Lower leg skin (tissue), 4 donors: Measurements from ENCODE around the gene IL10RA. TPM values are rescaled to one million over a fixed set of nuclear protein-coding genes. Genes with fewer than 3 reads are reported as not detected.
A peak's percentile ranks its signal among the peaks of the same experiment; 100 is the strongest.
"Not testable (repeated sequence)": the region's sequence is repeated elsewhere in the genome, so short reads cannot be mapped to it uniquely, and the experiment has no call there.

ENCODE experiments used
- DNase-seq, 2 donors: peaks; one replicate each; pipeline ENCODE4 v3.0.0-alpha.2; 2019; ENCODE audit warnings: low spot score in 2 of 2
- H3K4me3 ChIP-seq: fragments of 200-600 bp; sonication (generic); 2 replicates; pipeline ENCODE4 v1.5.1; 2017; ENCODE audit warnings: mild to moderate bottlenecking, low read depth; ENCODE audit not compliant: poor library complexity, severe bottlenecking
- POLR2A ChIP-seq, 2 donors: fragments of 450-650 bp; IDR thresholded peaks; one replicate each; pipeline ENCODE4 v1.6.1; 2016 to 2017; ENCODE audit warnings: antibody characterized with exemption in 2 of 2, mild to moderate bottlenecking in 1 of 2, moderate library complexity in 1 of 2
- WGBS, 2 donors: methylation state at CpG; one replicate each; pipeline ENCODE4 v1.1.5; 2018; 5-methylcytosine and 5-hydroxymethylcytosine counted together
- intact Hi-C: fragments of 100-400 bp; cut with DNase I; formaldehyde crosslinking; loops from one replicate; pipeline ENCODE4 v1.15.0; 2023; ENCODE audit warnings: low total_unique reads
- total RNA-seq, 4 donors: library from RNA; depleted of rRNA; stranded (reverse); fragments of >200 nt; gene quantifications; one replicate each; pipeline ENCODE4 v1.1.0, GENCODE V29; 2016
- TF ChIP-seq, protein P1 (sequence below), 3 donors: fragments of 450-650 bp; IDR thresholded peaks; one replicate each; pipeline ENCODE4 v1.5.1; 2016; ENCODE audit warnings: antibody characterized with exemption in 3 of 3, mild to moderate bottlenecking in 3 of 3, moderate library complexity in 2 of 3

Gene IL10RA
- total RNA-seq, 4 donors from 2014 or later, result 5.7 to 14.9 (median 8.1) TPM

DNA sequence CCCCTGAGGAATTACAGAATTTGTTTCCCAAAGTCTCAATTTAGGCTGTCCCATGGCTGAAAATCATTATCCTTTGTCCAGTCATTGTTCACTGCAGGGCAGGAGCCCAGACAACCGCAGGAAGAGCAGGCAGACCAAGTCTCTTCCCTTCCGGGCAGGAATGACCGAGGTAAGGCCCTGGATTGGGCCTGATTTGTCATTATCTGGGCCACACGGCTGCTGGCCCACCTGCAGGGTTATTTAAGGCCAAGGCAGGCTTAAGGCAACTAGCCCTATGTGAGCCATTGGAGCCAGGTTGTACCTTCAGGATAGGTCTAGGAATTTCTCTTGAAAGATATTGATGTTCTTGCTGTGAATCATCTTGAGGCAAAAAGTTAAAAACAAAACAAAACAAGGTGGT lies 9.7 kb upstream of the IL10RA start:
- DNase-seq, result no peak
- TF ChIP-seq, protein P1, sequence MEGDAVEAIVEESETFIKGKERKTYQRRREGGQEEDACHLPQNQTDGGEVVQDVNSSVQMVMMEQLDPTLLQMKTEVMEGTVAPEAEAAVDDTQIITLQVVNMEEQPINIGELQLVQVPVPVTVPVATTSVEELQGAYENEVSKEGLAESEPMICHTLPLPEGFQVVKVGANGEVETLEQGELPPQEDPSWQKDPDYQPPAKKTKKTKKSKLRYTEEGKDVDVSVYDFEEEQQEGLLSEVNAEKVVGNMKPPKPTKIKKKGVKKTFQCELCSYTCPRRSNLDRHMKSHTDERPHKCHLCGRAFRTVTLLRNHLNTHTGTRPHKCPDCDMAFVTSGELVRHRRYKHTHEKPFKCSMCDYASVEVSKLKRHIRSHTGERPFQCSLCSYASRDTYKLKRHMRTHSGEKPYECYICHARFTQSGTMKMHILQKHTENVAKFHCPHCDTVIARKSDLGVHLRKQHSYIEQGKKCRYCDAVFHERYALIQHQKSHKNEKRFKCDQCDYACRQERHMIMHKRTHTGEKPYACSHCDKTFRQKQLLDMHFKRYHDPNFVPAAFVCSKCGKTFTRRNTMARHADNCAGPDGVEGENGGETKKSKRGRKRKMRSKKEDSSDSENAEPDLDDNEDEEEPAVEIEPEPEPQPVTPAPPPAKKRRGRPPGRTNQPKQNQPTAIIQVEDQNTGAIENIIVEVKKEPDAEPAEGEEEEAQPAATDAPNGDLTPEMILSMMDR (IDR thresholded peaks at IDR 0.05), result no peak
- no peak for TF ChIP-seq POLR2A (IDR thresholded peaks at IDR 0.05)
- intact Hi-C loops, result no loop called here
- no peak overlapping the region for H3K4me3 ChIP-seq
- WGBS, 2 donors, result 81 to 85% methylated on average over 4 of the region's 4 CpGs

DNA sequence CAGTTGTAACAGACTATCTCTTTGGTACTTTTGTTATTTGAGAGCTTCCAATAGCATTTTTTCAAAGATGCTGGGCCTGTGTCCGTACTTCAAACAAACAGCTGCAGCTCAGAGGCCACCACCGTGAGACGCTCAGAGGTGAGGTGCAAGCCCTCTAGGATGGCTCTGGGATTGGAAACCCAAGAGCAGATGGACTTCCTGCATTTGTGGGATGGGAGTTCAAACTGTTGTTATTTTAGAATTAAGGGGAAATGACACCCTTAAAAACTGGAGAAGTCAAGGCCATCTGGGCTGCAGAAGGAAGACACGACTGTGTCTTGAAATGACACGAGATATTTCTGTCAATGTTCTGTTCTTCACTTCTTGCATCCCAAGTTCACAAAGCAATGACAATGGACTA lies 9.2 kb upstream of the IL10RA start:
- peak in 1 of 2 donors; percentile 72 for DNase-seq
- TF ChIP-seq POLR2A (IDR thresholded peaks at IDR 0.05), result no peak
- TF ChIP-seq, protein P1 (IDR thresholded peaks at IDR 0.05), result no peak
- 79 to 84% methylated on average over 5 of the region's 5 CpGs for WGBS, 2 donors
- no peak overlapping the region for H3K4me3 ChIP-seq
- intact Hi-C loops, result no loop called here

DNA sequence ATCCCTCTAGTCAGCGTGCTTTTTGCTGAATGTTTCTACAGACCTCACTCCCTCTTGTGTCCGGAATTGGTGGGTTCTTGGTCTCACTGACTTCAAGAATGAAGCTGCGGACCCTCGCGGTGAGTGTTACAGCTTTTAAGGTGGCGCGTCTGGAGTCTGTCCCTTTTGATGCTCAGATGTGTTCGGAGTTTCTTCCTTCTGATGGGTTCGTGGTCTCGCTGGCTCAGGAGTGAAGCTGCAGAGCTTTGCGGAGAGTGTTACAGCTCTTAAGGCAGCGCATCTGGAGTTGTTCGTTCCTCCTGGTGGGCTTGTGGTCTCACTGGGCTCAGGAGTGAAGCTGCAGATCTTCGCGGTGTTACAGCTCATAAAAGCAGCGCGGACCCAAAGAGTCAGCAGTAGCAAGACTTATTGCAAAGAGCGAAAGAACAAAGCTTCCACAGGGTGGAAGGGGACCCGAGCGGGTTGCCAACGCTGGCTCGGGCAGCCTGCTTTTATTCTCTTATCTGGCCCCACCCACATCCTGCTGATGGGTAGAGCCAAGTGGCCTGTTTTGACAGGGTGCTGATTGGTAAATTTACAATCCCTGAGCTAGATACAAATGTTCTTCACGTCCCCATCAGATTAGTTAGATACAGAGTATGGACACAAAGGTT lies 8.5 kb upstream of the IL10RA start:
- DNase-seq, result peak in 1 of 2 donors; percentile 61
- H3K4me3 ChIP-seq, intact Hi-C loops: not testable (repeated sequence)
- 73 to 78% methylated on average over 23 of the region's 23 CpGs for WGBS, 2 donors

DNA sequence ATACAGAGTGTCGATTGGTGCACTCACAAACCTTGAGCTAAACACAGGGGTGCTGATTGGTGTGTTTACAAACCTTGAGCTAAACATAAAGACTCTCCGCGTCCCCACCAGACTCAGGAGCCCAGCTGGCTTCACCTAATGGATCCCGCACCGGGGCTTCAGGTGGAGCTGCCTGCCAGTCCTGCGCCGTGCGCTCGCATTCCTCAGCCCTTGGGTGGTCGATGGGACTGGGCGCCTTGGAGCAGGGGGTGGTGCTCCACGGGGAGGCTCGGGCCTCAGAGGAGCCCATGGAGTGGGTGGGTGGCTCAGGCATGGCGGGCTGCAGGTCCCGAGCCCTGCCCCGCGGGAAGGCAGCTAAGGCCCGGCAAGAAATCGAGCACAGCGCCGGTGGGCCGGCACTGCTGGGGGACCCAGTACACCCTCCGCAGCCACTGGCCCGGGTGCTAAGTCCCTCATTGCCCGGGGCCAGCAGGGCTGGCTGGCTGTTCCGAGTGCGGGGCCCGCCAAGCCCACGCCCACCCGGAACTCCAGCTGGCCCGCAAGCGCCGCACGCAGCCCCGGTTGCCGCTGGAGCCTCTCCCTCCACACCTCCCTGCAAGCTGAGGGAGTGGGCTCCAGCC lies 7.8 kb upstream of the IL10RA start:
- intact Hi-C loops, H3K4me3 ChIP-seq: not testable (repeated sequence)
- WGBS, 2 donors, result 92 to 97% methylated on average over 19 to 34 of the region's 36 CpGs
- DNase-seq, result peak in 1 of 2 donors; percentile 52

DNA sequence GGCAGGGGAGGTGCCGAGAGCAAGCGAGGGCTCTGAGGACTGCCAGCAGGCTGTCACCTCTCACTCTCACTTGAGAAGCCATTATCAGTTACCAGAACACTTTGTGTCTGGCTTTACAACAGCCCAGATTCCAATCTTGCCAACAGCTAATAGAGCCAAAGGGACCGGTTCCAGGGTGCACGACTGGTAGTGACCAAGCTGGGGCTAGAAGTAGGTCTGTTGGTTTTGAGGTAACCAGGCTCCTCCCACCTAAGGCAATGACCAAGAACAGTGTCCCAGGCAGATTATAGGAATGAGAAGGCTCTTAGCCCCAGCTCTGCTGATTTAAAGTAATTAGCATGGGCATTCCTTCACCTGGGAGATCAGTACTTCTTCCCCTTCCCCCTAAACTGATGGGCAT lies 7.2 kb upstream of the IL10RA start:
- DNase-seq, result no peak
- intact Hi-C loops, result no loop called here
- H3K4me3 ChIP-seq, result no peak overlapping the region
- 58 to 73% methylated on average over 4 of the region's 4 CpGs for WGBS, 2 donors
- no peak for TF ChIP-seq POLR2A (IDR thresholded peaks at IDR 0.05)
- TF ChIP-seq, protein P1 (IDR thresholded peaks at IDR 0.05), result no peak

DNA sequence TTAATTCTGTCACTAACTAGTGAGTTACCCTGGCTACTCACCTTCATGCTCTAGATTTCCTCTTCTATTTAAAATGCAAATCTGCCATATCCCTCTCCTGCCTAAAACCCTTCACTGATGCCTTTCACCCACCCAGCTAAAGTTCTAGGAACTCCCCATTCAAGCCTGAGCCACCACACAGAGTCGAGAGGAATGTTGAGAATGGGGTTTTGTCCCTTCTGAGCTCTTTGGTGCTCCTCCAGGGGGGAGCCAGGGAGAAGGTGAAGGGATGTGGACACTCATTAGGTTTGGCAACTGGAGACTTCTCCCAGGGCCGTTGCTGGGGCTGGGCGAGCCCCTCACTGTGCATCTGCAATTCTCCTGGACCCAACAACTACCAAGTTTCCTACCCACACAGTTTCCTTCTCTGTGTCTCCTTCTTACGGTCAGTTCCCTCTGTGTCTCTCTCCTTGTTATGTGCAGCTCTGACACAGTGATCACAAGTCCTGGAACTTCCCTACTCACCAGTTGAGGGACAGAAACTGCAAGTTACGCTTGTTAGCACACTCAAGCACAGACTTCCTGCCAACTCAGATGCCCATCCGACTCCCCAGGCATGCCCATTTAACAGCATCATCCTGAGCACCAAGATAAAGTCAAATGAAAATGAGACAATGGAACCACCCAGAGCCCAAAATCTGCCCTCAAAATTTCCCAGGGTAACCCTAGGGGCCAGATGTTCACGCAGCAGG lies 6.5 kb upstream of the IL10RA start:
- intact Hi-C loops, result no loop called here
- WGBS, 2 donors, result 65 to 77% methylated on average over 7 of the region's 7 CpGs
- no peak for TF ChIP-seq POLR2A (IDR thresholded peaks at IDR 0.05)
- TF ChIP-seq, protein P1 (IDR thresholded peaks at IDR 0.05), result no peak
- no peak overlapping the region for H3K4me3 ChIP-seq
- DNase-seq, result no peak
